Muscle of leg (tissue), 11 donors: ENCODE results near the gene CDH23. TPM values are rescaled to one million over a fixed set of nuclear protein-coding genes. Genes with fewer than 3 reads are reported as not detected.

Experiments
- DNase-seq: peaks from one replicate; pipeline ENCODE4 v3.0.0; 2013
- H3K27ac ChIP-seq: one replicate; pipeline ENCODE4 v1.5.1; 2013; ENCODE audit warnings: mild to moderate bottlenecking, low read length, control low read depth
- H3K27me3 ChIP-seq: one replicate; pipeline ENCODE4 v1.6.1; 2013; ENCODE audit warnings: low read length; ENCODE audit not compliant: control insufficient read depth, insufficient read depth
- H3K36me3 ChIP-seq: one replicate; pipeline ENCODE4 v1.6.1; 2013; ENCODE audit warnings: low read length; ENCODE audit not compliant: control insufficient read depth, insufficient read depth
- H3K4me1 ChIP-seq: one replicate; pipeline ENCODE4 v1.6.1; 2013; ENCODE audit warnings: low read length; ENCODE audit not compliant: control insufficient read depth, insufficient read depth
- H3K4me3 ChIP-seq: one replicate; pipeline ENCODE4 v1.5.1; 2013; ENCODE audit warnings: low read length, control low read depth
- H3K9me3 ChIP-seq: replicated peaks from 2 replicates; pipeline ENCODE4 v1.6.1; 2013; ENCODE audit warnings: low read depth, low read length; ENCODE audit not compliant: control insufficient read depth
- WGBS: methylation state at CpG from one replicate; pipeline ENCODE4 v1.1.5; 2013; ENCODE audit warnings: missing lambda C conversion rate; ENCODE audit not compliant: insufficient coverage; 5-methylcytosine and 5-hydroxymethylcytosine counted together
- polyA plus RNA-seq, 8 donors: library from polyadenylated mRNA; unstranded; fragments of 120-200 nt; gene quantifications; one replicate each; pipeline versions ENCODE4 v1.2.1 to v1.2.3, GENCODE V29; 2013; ENCODE audit warnings: inconsistent platforms in 1 of 8, low replicate concordance in 1 of 8; ENCODE audit not compliant: insufficient read length in 8 of 8, insufficient read depth in 1 of 8
- total RNA-seq: library from RNA; stranded (reverse); fragments of 120-200 nt; gene quantifications from one replicate; pipeline ENCODE4 v1.2.4, GENCODE V29; 2013

Gene CDH23
- total and polyA plus RNA-seq, 9 donors: 3.4 to 5.7 (median 4.9) TPM

DNA sequence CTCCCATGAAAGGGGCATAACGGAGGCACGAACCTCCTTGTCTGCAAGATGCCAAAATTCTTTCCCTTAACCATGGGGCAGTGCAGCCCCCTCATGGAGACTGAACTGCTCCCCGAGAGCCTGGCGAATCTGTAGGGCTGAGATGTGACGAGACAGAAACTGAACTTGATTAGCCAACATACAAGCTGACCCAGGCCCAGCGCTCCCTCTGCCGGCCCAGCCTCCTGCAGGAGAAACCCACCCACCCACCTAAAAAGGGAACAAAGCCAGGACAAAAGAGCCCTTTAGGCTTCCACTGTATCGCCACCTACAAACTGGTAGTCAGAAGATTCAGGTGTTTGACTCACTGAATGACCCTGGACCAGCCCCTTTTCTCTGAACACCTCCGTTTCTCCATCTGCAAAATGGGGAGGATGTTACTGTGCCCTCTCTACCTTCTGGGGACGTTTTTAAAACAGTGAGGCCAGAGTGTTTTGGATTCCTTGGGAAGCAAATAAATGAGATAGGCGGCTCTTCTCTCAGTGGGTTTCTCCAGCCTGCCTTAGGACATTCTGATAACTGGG lies 264.4 kb downstream of the CDH23 start:
- Histone ChIP-seq H3K27me3 (peaks cover 5% of the 10 kb centered on the region), H3K9me3 (no peaks in the 10 kb centered on the region), H3K27ac (no peak overlapping the region), H3K4me1 (no peaks in the 10 kb centered on the region), H3K4me3 (no peak overlapping the region), H3K36me3 (no peaks in the 10 kb centered on the region)
- DNase-seq: no peak
- WGBS: 66% methylated on average over 8 of the region's 11 CpGs

DNA sequence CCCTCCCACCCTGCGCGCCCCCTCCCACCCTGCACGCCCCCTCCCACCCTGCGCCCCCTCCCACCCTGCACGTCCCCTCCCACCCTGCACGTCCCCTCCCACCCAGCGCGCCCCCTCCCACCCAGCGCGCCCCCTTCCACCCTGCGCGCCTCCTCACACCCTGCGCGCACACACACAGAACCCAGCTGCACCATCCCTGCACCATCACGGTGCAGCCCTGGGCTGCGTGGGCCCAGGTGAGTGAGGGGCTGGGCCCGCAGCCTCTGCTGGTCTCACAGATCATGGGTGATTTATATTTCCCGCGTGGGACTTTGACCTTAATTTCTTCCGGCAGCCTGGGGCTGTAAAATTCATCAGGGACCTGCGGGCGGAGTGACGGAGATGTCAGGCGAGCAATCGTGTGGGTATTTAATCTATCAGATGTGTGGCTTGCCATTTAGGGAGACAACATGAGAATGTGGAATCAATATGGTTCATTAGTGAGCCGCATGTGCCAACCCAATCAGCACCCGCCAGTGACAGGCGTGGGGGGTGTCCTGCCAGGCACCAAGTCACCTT lies 265.1 kb downstream of the CDH23 start:
- Histone ChIP-seq H3K36me3 (no peaks in the 10 kb centered on the region), H3K27me3 (peaks cover 11% of the 10 kb centered on the region), H3K4me1 (no peaks in the 10 kb centered on the region), H3K9me3 (no peaks in the 10 kb centered on the region), H3K27ac (no peak overlapping the region), H3K4me3 (no peak overlapping the region)
- 56% methylated on average over 15 of the region's 28 CpGs for WGBS
- no peak for DNase-seq

DNA sequence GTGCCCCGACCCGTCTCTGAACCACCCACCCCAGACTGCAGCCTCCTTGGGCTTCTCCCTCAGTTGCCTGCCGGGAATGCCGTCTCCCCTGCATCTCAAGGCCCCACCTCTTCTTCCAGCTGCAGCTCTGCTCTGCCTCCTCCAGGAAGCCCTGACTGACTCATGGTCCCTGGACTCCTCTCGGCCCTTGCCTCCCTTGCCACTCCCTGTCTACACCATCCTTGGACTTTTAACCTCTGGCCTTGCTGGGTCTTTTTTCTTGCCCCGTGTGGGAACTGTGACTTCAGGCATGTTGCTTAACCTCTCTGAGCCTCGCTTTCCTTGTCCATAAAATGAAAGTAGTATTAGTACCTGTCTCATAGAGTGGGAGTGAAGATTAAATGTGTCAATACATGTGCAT lies 266.6 kb downstream of the CDH23 start:
- H3K27me3 ChIP-seq: peaks cover 11% of the 10 kb centered on the region
- no peak for DNase-seq
- H3K36me3 ChIP-seq: no peaks in the 10 kb centered on the region
- H3K27ac ChIP-seq: no peak overlapping the region
- H3K4me1 ChIP-seq: no peaks in the 10 kb centered on the region
- no peak overlapping the region for H3K4me3 ChIP-seq
- no peaks in the 10 kb centered on the region for H3K9me3 ChIP-seq
- WGBS: 75% methylated on average over 5 of the region's 7 CpGs

DNA sequence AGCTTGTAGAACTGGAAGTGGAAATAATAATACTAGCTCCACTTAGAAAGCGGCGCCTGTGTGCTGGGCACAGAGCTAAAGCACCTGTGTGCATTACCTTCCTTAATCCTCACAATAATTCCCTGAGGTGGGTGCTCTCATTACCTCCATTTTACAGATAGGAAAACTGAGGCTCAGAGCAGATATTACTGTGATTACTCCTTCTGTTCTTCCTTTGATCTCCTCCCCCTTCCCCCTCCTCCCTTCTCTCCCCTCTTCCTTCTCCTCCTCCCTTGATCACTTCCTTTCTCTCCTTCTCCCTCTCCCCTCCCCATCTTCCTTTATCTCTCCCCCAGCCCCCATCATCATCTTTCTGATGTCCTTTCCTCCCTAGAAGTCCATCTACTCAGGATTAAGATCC lies 267.9 kb downstream of the CDH23 start:
- Histone ChIP-seq H3K4me1 (no peaks in the 10 kb centered on the region), H3K27me3 (peaks cover 11% of the 10 kb centered on the region), H3K36me3 (no peaks in the 10 kb centered on the region), H3K9me3 (no peaks in the 10 kb centered on the region), H3K4me3 (no peak overlapping the region), H3K27ac (no peak overlapping the region)
- no CpG with 5 or more reads among the region's 2 CpGs for WGBS
- DNase-seq: no peak

DNA sequence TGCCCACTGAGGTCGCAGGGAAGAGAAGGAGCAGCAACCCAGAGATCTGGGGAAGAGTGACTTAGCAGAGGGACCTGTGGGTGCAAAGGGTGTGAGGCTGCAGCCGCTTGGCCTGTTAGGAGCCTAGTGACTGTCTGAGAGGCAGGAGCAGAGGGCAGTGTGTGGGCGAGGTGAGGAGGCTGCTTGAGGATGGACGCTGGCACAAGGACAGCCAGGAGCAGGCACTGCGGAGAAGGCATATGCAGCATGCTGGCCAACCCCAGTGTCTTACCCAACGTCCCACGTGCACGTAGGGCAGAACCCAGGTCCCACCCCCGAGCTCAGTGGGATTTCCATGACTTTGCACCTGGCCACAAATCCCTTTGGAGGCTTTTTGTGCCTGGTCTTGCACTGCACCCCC lies 268.7 kb downstream of the CDH23 start:
- 48% methylated on average over 6 of the region's 9 CpGs for WGBS
- DNase-seq: no peak

DNA sequence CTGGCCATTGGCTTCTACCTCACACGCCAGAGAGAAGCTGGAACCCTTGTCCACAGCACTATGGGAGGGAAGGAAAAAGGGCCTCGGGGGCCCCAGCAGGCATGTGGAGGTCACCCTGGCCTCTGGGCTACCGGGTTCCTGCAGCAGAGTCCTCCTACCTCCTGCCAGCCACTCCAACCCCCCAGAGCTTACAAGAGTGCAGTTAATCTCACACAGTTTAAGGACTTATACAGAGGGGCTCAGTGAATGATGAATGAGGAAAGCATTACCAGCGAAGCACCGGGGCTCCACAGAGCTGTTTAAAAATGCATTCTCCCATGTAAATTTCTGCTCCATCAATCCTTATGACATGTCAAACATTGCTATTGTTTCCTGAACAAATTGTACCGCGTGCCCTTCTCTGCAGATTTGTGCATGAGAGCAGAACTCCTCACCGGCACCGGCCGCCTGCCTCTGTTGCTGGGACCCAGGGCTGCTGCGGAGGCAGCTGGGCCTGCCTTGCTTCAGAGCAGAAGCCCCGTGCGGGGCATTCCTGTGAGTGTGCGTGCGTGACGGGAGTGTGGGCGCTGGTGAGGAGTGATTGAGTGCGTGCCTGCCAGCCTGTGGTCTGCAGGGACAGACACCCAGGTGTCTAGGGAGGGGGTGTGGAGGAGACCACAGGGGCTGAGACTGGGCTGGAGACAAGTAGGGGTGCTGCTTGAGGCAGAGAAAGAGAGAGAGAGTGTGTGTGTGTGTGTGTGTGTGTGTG lies 270.1 kb downstream of the CDH23 start:
- 47% methylated on average over 13 of the region's 18 CpGs for WGBS
- no peak for DNase-seq
- no peaks in the 10 kb centered on the region for H3K36me3 ChIP-seq

More for the DNA sequence above, 268.7 kb downstream of the CDH23 start:
- Histone ChIP-seq H3K36me3 (no peaks in the 10 kb centered on the region), H3K9me3 (no peaks in the 10 kb centered on the region), H3K4me3 (no peak overlapping the region), H3K4me1 (no peaks in the 10 kb centered on the region), H3K27me3 (peaks cover 11% of the 10 kb centered on the region), H3K27ac (no peak overlapping the region)

DNA sequence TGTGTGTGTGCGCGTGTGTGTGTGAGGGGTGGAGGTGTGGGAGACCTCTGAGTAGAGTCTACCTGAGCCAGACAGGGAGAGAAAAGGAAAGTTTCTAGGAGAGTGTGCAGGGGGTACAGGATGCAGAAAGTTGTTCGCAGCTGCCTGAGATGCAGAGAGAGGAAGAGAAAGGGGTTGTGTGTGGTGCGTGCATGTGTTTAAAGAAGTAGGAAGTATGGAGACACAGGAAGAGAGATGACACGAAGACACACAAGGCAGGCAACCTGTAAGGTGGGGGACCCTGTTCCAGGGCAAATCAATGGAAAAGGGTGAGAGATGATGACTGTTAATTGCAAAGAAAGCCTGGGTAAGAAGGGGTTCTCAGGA lies 270.6 kb downstream of the CDH23 start:
- Histone ChIP-seq H3K4me1 (no peaks in the 10 kb centered on the region), H3K27me3 (peaks cover 10% of the 10 kb centered on the region), H3K36me3 (no peaks in the 10 kb centered on the region), H3K4me3 (no peak overlapping the region), H3K9me3 (no peaks in the 10 kb centered on the region), H3K27ac (no peak overlapping the region)
- DNase-seq: no peak
- 41% methylated on average over 5 of the region's 5 CpGs for WGBS

More for the DNA sequence above, 270.1 kb downstream of the CDH23 start:
- no peaks in the 10 kb centered on the region for H3K9me3 ChIP-seq
- H3K27me3 ChIP-seq: peaks cover 10% of the 10 kb centered on the region
- H3K4me1 ChIP-seq: no peaks in the 10 kb centered on the region
- no peak overlapping the region for H3K4me3 ChIP-seq
- no peak overlapping the region for H3K27ac ChIP-seq

DNA sequence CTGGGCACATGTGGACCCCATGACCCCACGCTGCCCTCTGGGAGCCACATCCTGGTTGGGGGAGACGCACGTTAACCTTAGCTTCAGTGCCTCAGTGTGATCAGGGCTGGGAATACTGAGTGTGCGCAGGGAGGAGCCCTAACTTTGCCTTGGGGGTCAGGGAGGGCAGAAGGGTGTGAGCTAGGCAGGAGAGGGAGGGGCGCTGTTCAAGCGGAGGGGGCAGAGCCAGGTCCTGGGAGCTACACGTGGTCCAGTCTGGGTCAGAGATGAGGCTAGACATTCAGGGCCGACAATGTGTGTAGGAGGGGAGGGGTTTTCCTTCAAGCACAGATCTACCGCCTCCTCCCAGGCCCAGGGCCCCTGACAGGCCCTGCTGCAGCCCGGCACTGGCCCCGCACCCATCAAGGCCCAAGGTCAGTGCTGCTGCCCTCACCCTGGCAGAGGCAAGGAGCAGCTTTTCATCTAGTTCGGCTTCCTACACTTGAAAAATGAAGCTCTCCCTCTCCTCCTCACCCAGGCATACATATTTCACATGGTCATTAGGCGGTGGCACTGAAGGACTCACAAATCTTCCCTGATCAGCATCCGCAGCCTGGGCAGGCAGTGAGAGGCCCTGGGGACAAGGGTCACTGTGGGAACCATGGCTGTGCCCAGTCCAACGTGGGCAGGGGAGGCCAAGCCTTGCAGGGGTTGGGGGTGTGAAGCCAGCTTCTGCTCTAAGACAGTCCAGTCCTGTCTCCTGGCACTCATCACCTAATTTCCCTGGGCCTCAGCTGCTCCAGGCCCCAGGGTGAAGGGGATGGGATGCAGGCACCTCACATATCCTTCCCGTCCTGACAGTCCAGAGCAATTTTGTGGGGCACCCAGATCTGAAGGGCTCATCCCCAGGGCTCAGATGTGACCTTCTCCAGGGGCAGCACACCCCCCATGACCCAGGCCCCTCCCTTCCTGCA lies 275.6 kb downstream of the CDH23 start:
- no peaks in the 10 kb centered on the region for H3K4me1 ChIP-seq
- H3K4me3 ChIP-seq: no peak overlapping the region
- peaks cover 4% of the 10 kb centered on the region for H3K27me3 ChIP-seq
- 80% methylated on average over 13 of the region's 16 CpGs for WGBS
- DNase-seq: no peak
- no peaks in the 10 kb centered on the region for H3K36me3 ChIP-seq
- H3K27ac ChIP-seq: no peak overlapping the region
- H3K9me3 ChIP-seq: no peaks in the 10 kb centered on the region

DNA sequence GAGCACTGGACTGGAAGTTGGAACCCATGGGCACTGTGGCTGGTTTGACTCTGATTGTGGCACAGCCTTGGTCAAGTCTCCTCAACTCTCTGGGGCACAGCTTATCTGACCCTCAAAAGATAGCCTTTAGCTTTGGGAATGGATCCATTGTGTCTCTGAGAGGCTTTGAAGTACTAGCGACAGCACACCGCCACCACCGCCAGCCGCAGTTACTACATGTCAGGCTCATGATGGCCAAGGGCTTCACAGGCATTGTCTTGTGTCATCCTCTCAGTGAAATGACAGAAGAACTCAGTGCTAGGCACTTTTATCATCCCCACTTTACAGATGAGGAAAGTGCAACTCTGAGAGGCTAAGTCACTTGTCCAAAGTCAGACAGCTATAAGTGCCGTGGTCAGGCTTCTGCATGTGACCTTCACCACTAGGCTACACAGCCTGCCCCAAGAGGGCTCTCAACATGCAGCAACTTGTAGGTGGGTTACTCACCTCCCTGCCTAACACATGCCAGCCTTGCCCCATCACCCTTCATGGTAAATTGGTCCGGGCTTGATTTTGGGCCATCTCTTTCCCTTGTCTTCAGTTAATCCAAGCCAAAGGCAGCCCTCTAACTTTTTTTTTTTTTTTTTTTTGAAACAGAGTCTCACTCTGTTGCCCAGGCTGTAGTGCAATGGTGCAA lies 278.7 kb downstream of the CDH23 start:
- DNase-seq: no peak
- Histone ChIP-seq H3K9me3 (no peaks in the 10 kb centered on the region), H3K4me1 (no peaks in the 10 kb centered on the region), H3K4me3 (no peak overlapping the region), H3K27me3 (peaks cover 4% of the 10 kb centered on the region), H3K36me3 (no peaks in the 10 kb centered on the region), H3K27ac (no peak overlapping the region)
- WGBS: 89% methylated on average over 5 of the region's 6 CpGs
